Measurements from ENCODE around the gene OSR1.
A peak's percentile ranks its signal among the peaks of the same experiment; 100 is the strongest.

OSR1 gene

DNA sequence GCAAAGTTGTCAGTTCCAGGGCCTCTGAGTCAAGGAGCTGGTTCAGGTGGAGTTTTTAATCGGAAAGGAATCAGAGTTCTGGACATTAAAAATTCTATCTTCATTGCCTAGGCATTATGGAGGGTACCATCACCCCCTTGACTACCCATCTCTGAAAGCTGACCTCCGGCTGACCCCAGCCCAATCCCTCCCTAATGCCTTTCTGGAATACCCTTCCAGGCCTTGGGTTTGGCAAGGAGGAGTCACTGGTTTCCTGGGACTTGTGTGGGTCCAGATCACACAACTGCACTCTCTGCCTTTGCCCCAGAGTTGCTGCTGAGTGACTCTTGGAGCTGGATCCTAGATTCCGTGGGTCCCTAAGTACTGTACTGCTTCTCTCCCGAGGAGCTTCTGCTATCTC is 1.0 kb upstream of the OSR1 start:
- no peak for DNase-seq (ENCODE audit: low read depth)
- H3K4me3 ChIP-seq (ENCODE audit: low read depth, low read length): no peak overlapping the region
- no peak for TF ChIP-seq CTCF (conservative IDR thresholded peaks at IDR 0.05; ENCODE audit: low read depth, low read length)

GRCh38 chr2:19359021-19359357 is 566 bp upstream of the OSR1 start:
- no peak for TF ChIP-seq CTCF (conservative IDR thresholded peaks at IDR 0.05; ENCODE audit: low read depth, low read length)
- no peak for DNase-seq (ENCODE audit: low read depth)
- peak overlapping the region; percentile 76 for H3K4me3 ChIP-seq (ENCODE audit: low read depth, low read length)

DNA sequence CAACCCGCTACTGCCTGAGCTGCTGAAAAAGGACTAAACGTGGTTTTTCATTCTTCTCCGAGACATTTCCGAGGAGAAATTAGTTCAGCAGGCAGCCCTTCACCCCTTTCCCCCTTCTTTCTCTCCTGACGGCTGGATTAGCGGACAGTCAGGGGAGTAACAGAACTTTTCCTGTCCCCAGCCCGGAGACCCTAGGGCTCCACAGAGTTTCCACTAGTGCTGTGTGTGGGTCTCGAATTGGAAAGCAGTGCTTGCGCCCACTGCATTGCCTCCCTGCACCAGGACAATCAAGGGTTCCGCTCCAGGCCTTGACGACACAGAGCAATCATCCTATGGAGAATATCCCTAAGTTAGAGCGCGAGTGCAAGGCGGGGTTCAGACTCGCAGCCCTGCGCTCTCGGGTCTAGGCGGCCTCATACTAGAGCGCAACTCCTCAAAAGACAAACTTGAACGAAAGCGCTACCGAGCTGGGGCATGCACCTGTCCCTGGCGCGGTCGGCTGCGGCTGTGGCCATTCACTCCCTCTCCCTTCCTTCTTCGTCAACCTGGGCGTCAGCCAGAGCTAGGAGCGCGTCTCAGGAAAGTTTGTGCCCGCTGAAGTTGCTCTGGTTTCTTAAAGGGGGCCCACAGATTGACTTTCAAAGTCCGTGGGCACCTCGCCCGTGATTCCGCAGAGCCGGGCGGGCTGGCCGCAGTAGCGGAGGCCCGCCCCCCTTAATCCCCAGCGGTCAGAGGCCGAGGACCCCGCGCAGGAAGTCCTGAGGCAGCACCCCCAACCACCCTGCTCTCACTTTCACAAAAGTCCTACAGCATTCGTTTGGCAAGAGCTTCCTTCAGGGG is 801 bp downstream of the OSR1 start:
- TF ChIP-seq CTCF (conservative IDR thresholded peaks at IDR 0.05; ENCODE audit: low read depth, low read length): no peak
- DNase-seq (ENCODE audit: low read depth): peak; percentile 58
- H3K4me3 ChIP-seq (ENCODE audit: low read depth, low read length): peak overlapping the region; percentile 76

- H3K4me3 ChIP-seq (ENCODE audit: low read depth, low read length): peak overlapping the region; percentile 76
- no peak for TF ChIP-seq CTCF (conservative IDR thresholded peaks at IDR 0.05; ENCODE audit: low read depth, low read length)
Observed at GRCh38 chr2:19356545-19357401, 1.6 kb downstream of the OSR1 start.

GRCh38 chr2:19355931-19356544 is 2.4 kb downstream of the OSR1 start:
- TF ChIP-seq CTCF (conservative IDR thresholded peaks at IDR 0.05; ENCODE audit: low read depth, low read length): no peak
- DNase-seq (ENCODE audit: low read depth): peak; percentile 42
- peak overlapping the region; percentile 76 for H3K4me3 ChIP-seq (ENCODE audit: low read depth, low read length)

More at GRCh38 chr2:19356545-19357401, 1.6 kb downstream of the OSR1 start:
- peak; percentile 38 for DNase-seq (ENCODE audit: low read depth)

DNA sequence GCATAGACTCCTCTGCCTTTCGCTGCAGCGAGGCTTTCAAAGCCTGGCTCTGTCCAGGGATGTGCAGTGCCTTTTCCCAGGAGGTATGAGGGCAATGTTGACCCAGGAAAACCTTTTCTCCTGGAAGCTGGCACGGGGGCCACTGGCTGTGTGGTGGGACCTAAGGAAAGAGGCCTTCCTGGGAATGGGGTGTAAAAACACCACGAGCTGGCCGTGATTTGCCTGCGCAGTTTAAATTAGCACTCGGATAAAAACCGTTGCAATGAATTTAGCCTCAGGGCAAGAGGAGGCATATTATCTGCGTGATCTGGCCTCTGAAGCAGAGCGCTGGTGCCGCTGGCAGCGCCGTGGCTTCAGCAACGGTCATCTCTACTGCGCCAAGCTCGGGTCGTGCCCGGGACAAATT is 3.0 kb downstream of the OSR1 start:
- DNase-seq (ENCODE audit: low read depth): peak; percentile 17
- TF ChIP-seq CTCF (conservative IDR thresholded peaks at IDR 0.05; ENCODE audit: low read depth, low read length): no peak
- peak overlapping the region; percentile 76 for H3K4me3 ChIP-seq (ENCODE audit: low read depth, low read length)

Data from choroid plexus epithelial cell (primary cell).